HFFc6 (cell line): ENCODE data around the gene DLG3. TPM values are rescaled to one million over a fixed set of nuclear protein-coding genes. Genes with fewer than 3 reads are reported as not detected.
"Not testable (repeated sequence)": the region's sequence is repeated elsewhere in the genome, so short reads cannot be mapped to it uniquely, and the experiment has no call there.

Source experiments
- DNase-seq: peaks from one replicate; pipeline ENCODE4 v3.0.0-alpha.2; 2018
- H3K27ac Mint-ChIP-seq: 2 replicates; pipeline ENCODE4 v1.8.0; 2020; ENCODE audit warnings: mild to moderate bottlenecking, mixed read lengths
- H3K27me3 Mint-ChIP-seq: 2 replicates; pipeline ENCODE4 v1.8.0; 2021; ENCODE audit warnings: mild to moderate bottlenecking, moderate library complexity, mixed read lengths; ENCODE audit not compliant: insufficient read depth
- H3K36me3 Mint-ChIP-seq: 2 replicates; pipeline ENCODE4 v1.8.0; 2021; ENCODE audit warnings: low read depth, mixed read lengths
- H3K4me1 Mint-ChIP-seq: 2 replicates; pipeline ENCODE4 v1.8.0; 2020; ENCODE audit warnings: low read depth, mixed read lengths
- H3K4me3 Mint-ChIP-seq: 2 replicates; pipeline ENCODE4 v1.8.0; 2020; ENCODE audit warnings: mild to moderate bottlenecking, moderate library complexity, mixed read lengths
- H3K9me3 Mint-ChIP-seq: 2 replicates; pipeline ENCODE4 v1.8.0; 2020; ENCODE audit warnings: mild to moderate bottlenecking, mixed read lengths
- CTCF ChIP-seq: fragments of 200-600 bp; sonication (generic); IDR thresholded peaks from 2 replicates; pipeline ENCODE4 v1.5.0; 2021; ENCODE audit warnings: antibody characterized with exemption, mild to moderate bottlenecking
- total RNA-seq, 6 experiments: library from RNA; stranded (reverse); fragmentation: NEBNext Ultra II Directional; extraction: Animal tissue kit (Norgen Biotek cat#: 25700); gene quantifications; 2 replicates in 1 of 6; 3 replicates in 5 of 6; pipeline ENCODE4 v1.2.3, GENCODE V29; 2021

DLG3 gene
- total RNA-seq, 6 experiments from 2014 or later = 9.2 to 11.3 (median 9.8) TPM

GRCh38 chrX:70508296-70508911 lies 63.8 kb downstream of the DLG3 start:
- H3K36me3 Mint-ChIP-seq = no peaks in the 10 kb centered on the region
- no peak for DNase-seq
- no peaks in the 10 kb centered on the region for H3K9me3 Mint-ChIP-seq
- TF ChIP-seq CTCF = no peak
- H3K4me1 Mint-ChIP-seq = peaks cover 25% of the 10 kb centered on the region
- H3K27me3 Mint-ChIP-seq = peaks cover 2% of the 10 kb centered on the region; the same call in 1 of the 2 replicates
- peak overlapping the region; percentile 45 for H3K27ac Mint-ChIP-seq
- no peak overlapping the region for H3K4me3 Mint-ChIP-seq

- H3K4me1 Mint-ChIP-seq = peaks cover 25% of the 10 kb centered on the region
- no peaks in the 10 kb centered on the region for H3K36me3 Mint-ChIP-seq
- peaks cover 2% of the 10 kb centered on the region; the same call in 1 of the 2 replicates for H3K27me3 Mint-ChIP-seq
Measured at GRCh38 chrX:70509078-70509477, 64.4 kb downstream of the DLG3 start.

GRCh38 chrX:70515270-70515669 lies 70.6 kb downstream of the DLG3 start:
- H3K4me1 Mint-ChIP-seq = not testable (repeated sequence)

More at GRCh38 chrX:70509078-70509477, 64.4 kb downstream of the DLG3 start:
- H3K27ac Mint-ChIP-seq = no peak overlapping the region
- no peak for DNase-seq
- no peaks in the 10 kb centered on the region for H3K9me3 Mint-ChIP-seq
- TF ChIP-seq CTCF = no peak
- H3K4me3 Mint-ChIP-seq = no peak overlapping the region

GRCh38 chrX:70515692-70516091 lies 71.1 kb downstream of the DLG3 start:
- H3K36me3 Mint-ChIP-seq, H3K4me1 Mint-ChIP-seq, DNase-seq, H3K27ac Mint-ChIP-seq, H3K27me3 Mint-ChIP-seq, H3K9me3 Mint-ChIP-seq, H3K4me3 Mint-ChIP-seq: not testable (repeated sequence)

More at GRCh38 chrX:70515270-70515669, 70.6 kb downstream of the DLG3 start:
- DNase-seq, H3K36me3 Mint-ChIP-seq, H3K4me3 Mint-ChIP-seq, H3K27me3 Mint-ChIP-seq, H3K9me3 Mint-ChIP-seq, H3K27ac Mint-ChIP-seq: not testable (repeated sequence)

- Mint-ChIP-seq H3K4me3 (no peak overlapping the region), H3K9me3 (no peaks in the 10 kb centered on the region), H3K4me1 (no peaks in the 10 kb centered on the region), H3K27me3 (peaks cover 5% of the 10 kb centered on the region), H3K36me3 (no peaks in the 10 kb centered on the region), H3K27ac (no peak overlapping the region)
- no peak for DNase-seq
- no peak for TF ChIP-seq CTCF
Measured at GRCh38 chrX:70525733-70526132, 81.1 kb downstream of the DLG3 start.

GRCh38 chrX:70527053-70527452 lies 82.4 kb downstream of the DLG3 start:
- no peak for DNase-seq
- Mint-ChIP-seq H3K27me3 (peaks cover 5% of the 10 kb centered on the region), H3K27ac (no peak overlapping the region), H3K36me3 (no peaks in the 10 kb centered on the region), H3K9me3 (no peaks in the 10 kb centered on the region), H3K4me3 (no peak overlapping the region), H3K4me1 (no peaks in the 10 kb centered on the region)
- no peak for TF ChIP-seq CTCF
